Ovary (tissue), 9 donors: Measurements from ENCODE around the gene ID3. TPM values are rescaled to one million over a fixed set of nuclear protein-coding genes. Genes with fewer than 3 reads are reported as not detected.

Source experiments
- DNase-seq, 5 donors: peaks; one replicate each; pipeline ENCODE4 v3.0.0-alpha.2; 2019 to 2020
- H3K27ac ChIP-seq, 2 donors: fragments of 200-600 bp; one replicate each; pipeline versions ENCODE4 v1.5.1 to v1.8.0; 2019 to 2022
- H3K27me3 ChIP-seq: fragments of 200-600 bp; one replicate; pipeline ENCODE4 v1.8.0; 2022
- H3K36me3 ChIP-seq: fragments of 200-600 bp; sonication (generic); one replicate; pipeline ENCODE4 v1.5.1; 2019
- H3K4me1 ChIP-seq: one replicate; pipeline ENCODE4 v1.8.1; 2013; ENCODE audit warnings: mild to moderate bottlenecking, moderate library complexity; ENCODE audit not compliant: insufficient read depth
- H3K4me3 ChIP-seq: fragments of 200-600 bp; sonication (generic); one replicate; pipeline ENCODE4 v1.5.1; 2017
- H3K9me3 ChIP-seq, 2 donors: fragments of 200-600 bp in 1 of 2; sonication (generic) in 1 of 2; one replicate each; pipeline versions ENCODE4 v1.5.1 to v1.8.1; 2013 to 2019; ENCODE audit warnings: mild to moderate bottlenecking in 1 of 2, moderate library complexity in 1 of 2
- CTCF ChIP-seq, 3 donors: fragments of 450-650 bp in 2 of 3; fragments of 200-600 bp in 1 of 3; IDR thresholded peaks; one replicate each; pipeline versions ENCODE4 v1.5.1 to v1.8.0; 2016 to 2022; ENCODE audit warnings: antibody characterized with exemption in 3 of 3, mild to moderate bottlenecking in 1 of 3
- EP300 ChIP-seq: sonication (generic); formaldehyde crosslinking; IDR thresholded peaks from one replicate; pipeline ENCODE4 v1.6.1; 2017; ENCODE audit warnings: antibody characterized with exemption
- POLR2A ChIP-seq: fragments of 450-650 bp; IDR thresholded peaks from one replicate; pipeline ENCODE4 v1.6.1; 2017; ENCODE audit warnings: antibody characterized with exemption, mild to moderate bottlenecking, moderate library complexity
- WGBS, 3 donors: extraction: QIAGEN DNeasy Blood & Tissue Kit in 1 of 3; methylation state at CpG; one replicate each; pipeline versions ENCODE4 v1.1.5 to v1.1.7; 2013 to 2017; 5-methylcytosine and 5-hydroxymethylcytosine counted together
- intact Hi-C, 4 donors: fragments of 100-400 bp; cut with DNase I; formaldehyde crosslinking; loops; one replicate each; pipeline versions ENCODE4 v1.11.0 to v1.15.1; 2022 to 2023
- polyA plus RNA-seq, 2 donors: library from polyadenylated mRNA; stranded (reverse); fragments of 200-250 nt in 1 of 2; fragments of 350-450 nt in 1 of 2; fragmentation: Illumina TruSeq in 1 of 2; extraction: RNeasy Lipid Tissue Mini Kit (QIAGEN cat#74804) in 1 of 2; gene quantifications; one replicate each; pipeline ENCODE4 v1.2.3, GENCODE V29; 2013 to 2014
- total RNA-seq, 7 donors: library from RNA; depleted of rRNA in 2 of 7; stranded (reverse); fragments of >200 nt in 2 of 7; fragmentation: NEBNext Ultra II Directional in 3 of 7; extraction: Animal tissue kit (Norgen Biotek cat#: 25700) in 3 of 7; gene quantifications; one replicate each; pipeline versions ENCODE4 v1.1.0 to v1.2.4, GENCODE V29; 2016 to 2023
- donor health status: DM: no; HTN: no; CAD: no; lungs with moderate emphysema.
- donor health status: DM: no; HTN: no; CAD: no.
- donor health status: Bipolar disorder and iron deficiency.
- donor health status: DM: yes; HTN: yes; CAD: no.
- donor health status: DM: no; HTN: no; CAD: no.
- donor health status: DM: yes; HTN: yes; CAD: no.

Gene ID3
- total and polyA plus RNA-seq, 9 donors, result 37.9 to 274 (median 143) TPM

- H3K4me3 ChIP-seq, result no peak overlapping the region
- H3K4me1 ChIP-seq, result peaks cover 6% of the 10 kb centered on the region
- intact Hi-C loops, result no loop called here
- no peak for TF ChIP-seq CTCF (IDR thresholded peaks at IDR 0.05)
- no peak for TF ChIP-seq POLR2A
- no peak for TF ChIP-seq EP300
- WGBS, 3 donors, result 79 to 82% (median 81%) methylated on average over 5 of the region's 5 CpGs
- no peak for DNase-seq
- no peaks in the 10 kb centered on the region for H3K36me3 ChIP-seq
- no peaks in the 10 kb centered on the region for H3K27me3 ChIP-seq
- H3K9me3 ChIP-seq, result no peaks in the 10 kb centered on the region
- no peak overlapping the region for H3K27ac ChIP-seq
Measured at GRCh38 chr1:23525558-23526250, 33.6 kb downstream of the ID3 start.

GRCh38 chr1:23524716-23525401 lies 34.4 kb downstream of the ID3 start:
- Histone ChIP-seq H3K36me3 (no peaks in the 10 kb centered on the region), H3K27ac (no peak overlapping the region), H3K9me3 (no peaks in the 10 kb centered on the region), H3K4me1 (no peaks in the 10 kb centered on the region), H3K27me3 (no peaks in the 10 kb centered on the region), H3K4me3 (no peak overlapping the region)
- WGBS, 3 donors, result 53 to 60% (median 55%) methylated on average over 9 of the region's 9 CpGs
- intact Hi-C loops, result no loop called here
- no peak for DNase-seq
- TF ChIP-seq POLR2A (no peak), EP300 (no peak), CTCF (IDR thresholded peaks at IDR 0.05) (no peak)

- no peaks in the 10 kb centered on the region for H3K9me3 ChIP-seq
- no peak overlapping the region for H3K4me3 ChIP-seq
- H3K27me3 ChIP-seq, result no peaks in the 10 kb centered on the region
- intact Hi-C loops, result no loop called here
- no peaks in the 10 kb centered on the region for H3K4me1 ChIP-seq
- DNase-seq, result no peak
- H3K27ac ChIP-seq, result no peak overlapping the region
- H3K36me3 ChIP-seq, result no peaks in the 10 kb centered on the region
- TF ChIP-seq CTCF (IDR thresholded peaks at IDR 0.05) (no peak), EP300 (no peak), POLR2A (no peak)
- WGBS, 3 donors, result 64 to 83% (median 81%) methylated on average over 3 of the region's 3 CpGs
Measured at GRCh38 chr1:23524163-23524562, 35.1 kb downstream of the ID3 start.

GRCh38 chr1:23522244-23522982 lies 36.9 kb downstream of the ID3 start:
- Histone ChIP-seq H3K27ac (no peak overlapping the region), H3K9me3 (no peaks in the 10 kb centered on the region), H3K36me3 (no peaks in the 10 kb centered on the region), H3K4me1 (no peaks in the 10 kb centered on the region), H3K27me3 (no peaks in the 10 kb centered on the region), H3K4me3 (no peak overlapping the region)
- DNase-seq, result no peak
- TF ChIP-seq CTCF (IDR thresholded peaks at IDR 0.05) (no peak), POLR2A (no peak), EP300 (no peak)
- intact Hi-C loops, result no loop called here
- 88 to 94% (median 93%) methylated on average over 7 of the region's 7 CpGs for WGBS, 3 donors
